ENCODE results near the gene SIVA1.

SIVA1 gene

DNA sequence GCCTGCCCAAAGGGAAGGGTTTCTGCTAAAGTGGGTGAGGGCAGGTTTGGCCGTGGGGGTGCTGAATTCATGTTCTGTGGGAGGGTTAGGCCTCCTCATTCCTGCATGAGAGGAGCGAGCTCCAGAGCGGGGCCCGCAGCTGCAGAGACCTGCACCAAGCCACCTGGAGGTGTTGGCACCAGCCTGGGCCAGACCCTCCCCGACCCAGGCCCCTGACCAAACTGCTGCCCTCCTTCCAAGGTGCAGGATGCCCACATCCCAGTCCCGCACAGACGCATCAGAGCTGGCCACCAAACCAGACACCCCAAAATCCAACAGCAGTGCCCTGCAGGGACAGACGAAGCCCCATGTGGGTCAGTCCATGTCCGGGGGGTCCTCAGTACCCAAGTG lies 18.4 kb upstream of the SIVA1 start:
- in situ Hi-C loops (cut with HindIII; ENCODE audit: low sequenced_read_pairs), result no loop called here

DNA sequence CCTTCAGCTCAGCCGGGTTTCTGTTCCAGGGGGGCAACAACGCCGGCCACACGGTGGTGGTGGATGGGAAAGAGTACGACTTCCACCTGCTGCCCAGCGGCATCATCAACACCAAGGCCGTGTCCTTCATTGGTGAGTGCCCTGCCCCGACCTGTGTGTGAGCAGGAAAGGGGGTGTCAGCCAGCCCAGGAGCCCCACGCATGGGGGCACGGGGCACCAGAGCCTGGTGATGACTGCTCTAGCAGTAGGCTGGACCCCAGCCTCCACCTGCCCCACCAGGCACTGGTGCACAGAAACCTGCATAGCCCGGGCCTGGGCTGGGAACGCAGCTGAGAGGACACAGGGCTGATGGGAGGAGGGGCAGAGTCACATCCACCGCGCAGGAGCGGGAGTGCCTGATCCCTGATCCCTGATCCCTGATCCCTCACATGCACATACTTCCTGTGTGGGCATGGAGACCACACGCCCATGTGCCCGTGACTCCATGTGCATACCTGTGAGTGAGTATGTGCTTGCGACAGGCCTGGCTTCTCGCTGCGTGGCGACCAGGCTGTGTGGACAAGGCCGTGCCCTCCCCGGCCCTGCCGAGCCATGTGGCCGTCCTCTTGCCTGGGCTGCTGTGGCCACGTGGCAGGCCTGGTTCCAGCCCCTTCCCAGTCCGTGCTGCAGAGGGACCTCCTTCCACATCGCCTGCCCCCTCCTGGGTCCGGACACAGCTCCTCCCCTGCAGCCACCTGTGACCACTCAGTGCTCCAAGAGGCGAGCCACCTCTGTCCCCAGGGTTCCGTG lies 17.8 kb upstream of the SIVA1 start:
- in situ Hi-C loops (cut with HindIII; ENCODE audit: low sequenced_read_pairs), result no loop called here

DNA sequence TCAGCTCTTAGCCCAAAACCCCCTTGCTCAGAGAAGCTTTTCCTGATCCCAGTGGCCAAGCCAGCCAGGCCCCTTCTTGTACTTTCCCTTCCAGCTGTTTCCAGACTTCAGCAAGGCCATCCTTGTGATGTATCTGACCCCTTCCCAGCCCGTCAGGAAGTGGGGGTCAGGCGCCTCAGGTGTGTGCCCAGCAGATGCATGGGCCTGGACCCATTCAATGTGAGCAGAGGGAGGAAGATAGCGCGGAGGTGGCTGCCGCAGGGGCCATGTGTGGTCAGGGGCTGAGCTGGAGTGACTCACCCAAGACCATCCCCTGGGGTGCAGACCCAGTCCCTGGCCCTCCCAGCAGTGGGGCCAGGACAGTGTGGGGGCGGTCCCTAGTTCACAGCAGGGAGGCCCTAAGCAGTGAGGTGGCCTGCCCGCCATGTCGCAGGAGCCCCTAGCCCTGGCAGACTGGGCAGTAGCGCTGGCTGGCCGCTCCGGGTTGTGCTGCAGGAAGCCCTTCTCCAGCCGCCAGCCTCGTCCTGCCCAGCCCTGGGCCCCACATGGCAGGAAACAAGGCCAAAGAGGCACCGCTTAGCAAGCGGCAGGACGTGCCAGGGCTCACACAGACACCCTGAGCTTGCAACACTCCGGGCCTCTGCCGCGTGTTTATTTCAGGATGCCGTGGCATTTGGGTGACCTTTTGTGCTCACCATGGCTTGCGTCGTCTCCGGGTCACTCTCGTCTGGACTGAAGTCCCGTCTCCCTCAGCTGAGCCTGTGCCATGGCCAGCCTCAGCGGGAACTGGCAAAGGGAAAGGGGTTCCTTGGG lies 16.9 kb upstream of the SIVA1 start:
- in situ Hi-C loops (cut with HindIII; ENCODE audit: low sequenced_read_pairs), result no loop called here

DNA sequence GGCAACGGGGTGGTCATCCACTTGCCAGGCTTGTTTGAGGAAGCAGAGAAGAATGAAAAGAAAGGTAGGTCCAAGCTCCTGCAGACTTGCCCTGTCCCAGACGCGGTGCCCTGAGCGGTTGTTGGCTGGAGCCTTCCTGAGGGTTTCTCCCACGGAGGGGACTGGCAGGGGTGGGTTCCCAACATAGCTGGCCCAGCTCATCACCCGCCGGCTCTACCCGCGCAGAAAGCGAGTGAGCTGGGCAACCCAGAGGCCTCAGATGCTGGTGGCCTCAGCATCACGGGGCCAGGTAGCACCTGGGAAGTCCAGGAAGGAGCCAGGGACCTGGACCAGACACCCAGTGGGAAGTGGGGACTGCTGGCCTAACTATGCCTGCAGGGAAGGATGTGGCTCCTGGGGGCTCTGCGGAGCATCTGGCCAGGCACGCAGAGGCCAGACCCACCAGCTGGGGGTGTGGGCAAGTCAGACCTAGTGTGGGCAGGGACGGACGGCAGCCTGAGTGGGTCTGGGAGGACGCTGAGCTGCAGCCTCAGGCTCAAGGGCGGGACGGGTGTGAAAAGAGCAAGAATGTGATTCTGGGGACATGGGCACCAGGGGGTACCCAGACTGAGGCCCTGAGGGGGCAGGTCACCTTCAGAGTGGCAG lies 14.4 kb upstream of the SIVA1 start:
- in situ Hi-C loops (cut with HindIII; ENCODE audit: low sequenced_read_pairs), result no loop called here

DNA sequence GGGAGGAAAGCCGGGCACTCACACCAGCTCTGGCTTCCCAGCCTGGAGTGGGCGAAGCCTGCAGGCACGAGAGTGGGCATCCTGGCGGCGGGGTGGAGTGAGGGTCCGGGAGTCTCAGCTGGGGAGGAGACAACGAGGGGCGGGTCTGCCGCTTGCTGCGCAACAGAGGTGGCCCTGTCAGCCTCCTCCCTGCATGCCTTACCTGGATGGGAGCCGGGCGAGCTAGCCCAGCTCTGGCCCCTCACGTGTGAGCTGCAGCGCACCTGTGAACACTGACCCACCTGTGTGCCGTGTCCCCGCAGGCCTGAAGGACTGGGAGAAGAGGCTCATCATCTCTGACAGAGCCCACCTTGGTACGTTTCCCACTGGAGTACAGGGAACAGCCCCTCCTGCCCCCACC lies 13.9 kb upstream of the SIVA1 start:
- in situ Hi-C loops (cut with HindIII; ENCODE audit: low sequenced_read_pairs), result no loop called here

DNA sequence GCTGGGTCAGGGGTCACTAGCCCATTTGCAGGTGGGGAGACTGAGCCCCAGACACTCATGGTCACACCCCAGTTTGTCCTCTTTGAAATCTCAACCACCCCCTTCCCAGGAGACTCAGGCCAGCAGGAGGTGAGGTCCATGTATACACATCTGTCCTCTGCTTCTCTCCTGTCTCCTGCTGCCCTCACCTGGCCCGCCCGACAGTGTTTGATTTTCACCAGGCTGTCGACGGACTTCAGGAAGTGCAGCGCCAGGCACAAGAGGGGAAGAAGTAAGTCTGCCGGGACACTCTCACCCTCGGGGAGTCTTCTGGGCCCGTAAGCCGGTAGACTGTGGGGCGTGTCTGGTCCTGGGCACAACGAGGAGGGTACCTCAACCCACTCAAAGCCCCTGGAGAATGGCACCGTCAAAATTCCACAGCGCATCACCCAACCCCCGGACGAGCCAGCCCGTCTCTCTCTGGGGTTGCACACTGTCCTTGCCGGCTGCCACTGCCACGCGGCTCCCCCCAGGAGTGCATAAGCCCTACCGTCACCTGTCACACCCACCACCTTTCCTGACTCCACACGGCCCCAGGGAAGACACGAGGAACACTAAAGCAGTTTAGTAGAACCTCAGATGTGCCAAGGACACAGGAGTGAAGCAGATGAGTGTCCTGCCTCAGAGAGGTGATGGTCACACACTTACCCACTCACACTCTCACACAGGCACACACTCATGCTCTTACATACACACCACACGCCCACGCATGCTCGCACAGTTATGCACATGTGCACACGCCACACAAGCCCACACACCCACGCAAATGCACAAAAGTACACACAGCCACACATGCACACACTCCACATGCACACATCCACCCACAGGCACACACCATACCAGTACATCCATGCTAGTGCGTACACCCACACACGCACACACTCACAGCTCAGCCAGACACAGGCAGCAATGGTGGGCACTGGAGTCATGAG lies 13.1 kb upstream of the SIVA1 start:
- in situ Hi-C loops (cut with HindIII; ENCODE audit: low sequenced_read_pairs), result no loop called here

DNA sequence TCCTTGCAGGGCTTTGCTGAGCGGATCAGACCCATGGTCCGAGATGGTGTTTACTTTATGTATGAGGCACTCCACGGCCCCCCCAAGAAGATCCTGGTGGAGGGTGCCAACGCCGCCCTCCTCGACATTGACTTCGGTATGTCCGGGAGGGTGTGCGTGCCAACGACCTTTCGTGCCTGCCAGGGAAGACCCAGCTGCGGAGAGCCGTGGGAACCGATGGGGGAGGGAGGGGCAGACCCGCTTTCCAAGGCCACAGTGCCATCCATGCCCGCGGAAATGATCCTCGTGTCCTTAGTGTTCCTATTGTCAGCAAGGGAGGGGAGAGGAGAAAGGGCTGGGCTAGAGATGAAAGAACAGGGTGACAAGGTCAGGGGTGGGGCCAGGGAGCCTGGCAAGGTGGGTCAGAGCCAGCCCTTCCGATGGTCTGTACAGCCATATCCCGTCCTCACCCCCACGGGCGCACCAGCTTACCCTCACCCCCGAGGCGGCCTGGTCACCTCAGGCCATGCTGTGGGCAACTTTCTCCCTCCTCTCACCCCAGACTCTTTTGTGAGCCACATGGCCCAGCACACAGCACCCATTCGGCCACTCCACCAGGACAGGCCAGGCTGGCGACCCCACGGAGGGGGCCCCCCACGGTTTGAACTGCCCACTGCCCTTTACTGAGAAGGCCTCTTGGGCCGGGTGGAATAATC lies 11.7 kb upstream of the SIVA1 start:
- in situ Hi-C loops (cut with HindIII; ENCODE audit: low sequenced_read_pairs), result no loop called here

DNA sequence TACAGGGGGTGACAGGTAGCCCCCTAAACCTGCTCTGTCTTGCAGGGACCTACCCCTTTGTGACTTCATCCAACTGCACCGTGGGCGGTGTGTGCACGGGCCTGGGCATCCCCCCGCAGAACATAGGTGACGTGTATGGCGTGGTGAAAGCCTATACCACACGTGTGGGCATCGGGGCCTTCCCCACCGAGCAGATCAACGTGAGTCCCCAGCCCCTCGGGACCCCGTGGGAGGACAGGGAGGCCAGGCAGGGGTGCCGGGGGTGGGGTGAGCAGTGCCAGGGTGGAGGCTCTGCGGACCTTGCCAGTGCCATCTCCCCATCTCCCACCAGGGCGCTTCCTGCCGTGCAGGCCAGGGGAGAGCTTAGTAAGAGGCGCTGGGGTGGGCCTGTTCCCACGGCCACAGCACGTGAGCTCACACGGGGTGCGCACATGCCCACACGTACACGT lies 11.1 kb upstream of the SIVA1 start:
- in situ Hi-C loops (cut with HindIII; ENCODE audit: low sequenced_read_pairs), result no loop called here

DNA sequence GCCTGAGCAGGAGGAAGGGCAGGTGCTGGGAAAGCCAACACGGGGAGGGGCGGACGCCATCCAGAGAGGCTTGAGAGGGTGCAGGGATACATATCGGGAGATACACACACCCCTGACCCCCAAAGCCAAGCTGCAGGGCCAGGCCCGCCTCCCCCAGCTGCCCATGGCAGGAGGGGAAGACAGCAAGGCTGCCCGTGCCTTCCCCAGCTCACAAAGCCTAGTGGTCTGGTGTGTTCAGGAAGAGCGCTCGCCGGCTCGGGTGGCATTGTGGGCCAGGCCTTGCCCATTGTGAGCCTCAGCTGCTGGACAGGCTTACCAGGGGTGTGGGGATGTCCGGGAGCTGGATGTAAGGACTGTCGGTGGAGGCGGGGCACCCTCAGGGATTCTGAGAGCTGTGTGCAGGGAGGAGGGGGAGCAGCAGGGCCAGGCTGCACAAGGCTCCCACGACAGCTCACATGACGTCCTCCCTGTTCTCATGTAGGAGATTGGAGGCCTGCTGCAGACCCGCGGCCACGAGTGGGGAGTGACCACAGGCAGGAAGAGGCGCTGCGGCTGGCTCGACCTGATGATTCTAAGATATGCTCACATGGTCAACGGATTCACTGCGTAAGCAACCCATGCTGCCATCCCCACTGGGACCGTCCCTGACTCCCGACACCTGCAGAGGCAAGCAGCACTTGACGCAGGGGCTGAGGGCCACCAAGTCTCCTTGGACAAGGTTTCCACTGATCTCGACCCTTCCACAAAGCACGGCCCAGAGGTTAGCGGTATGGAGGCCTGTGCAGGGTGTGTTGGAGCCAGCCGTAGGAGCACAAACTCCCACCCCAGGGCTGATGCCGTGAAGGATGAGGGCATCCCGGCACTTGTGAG lies 10.1 kb upstream of the SIVA1 start:
- in situ Hi-C loops (cut with HindIII; ENCODE audit: low sequenced_read_pairs), result no loop called here

DNA sequence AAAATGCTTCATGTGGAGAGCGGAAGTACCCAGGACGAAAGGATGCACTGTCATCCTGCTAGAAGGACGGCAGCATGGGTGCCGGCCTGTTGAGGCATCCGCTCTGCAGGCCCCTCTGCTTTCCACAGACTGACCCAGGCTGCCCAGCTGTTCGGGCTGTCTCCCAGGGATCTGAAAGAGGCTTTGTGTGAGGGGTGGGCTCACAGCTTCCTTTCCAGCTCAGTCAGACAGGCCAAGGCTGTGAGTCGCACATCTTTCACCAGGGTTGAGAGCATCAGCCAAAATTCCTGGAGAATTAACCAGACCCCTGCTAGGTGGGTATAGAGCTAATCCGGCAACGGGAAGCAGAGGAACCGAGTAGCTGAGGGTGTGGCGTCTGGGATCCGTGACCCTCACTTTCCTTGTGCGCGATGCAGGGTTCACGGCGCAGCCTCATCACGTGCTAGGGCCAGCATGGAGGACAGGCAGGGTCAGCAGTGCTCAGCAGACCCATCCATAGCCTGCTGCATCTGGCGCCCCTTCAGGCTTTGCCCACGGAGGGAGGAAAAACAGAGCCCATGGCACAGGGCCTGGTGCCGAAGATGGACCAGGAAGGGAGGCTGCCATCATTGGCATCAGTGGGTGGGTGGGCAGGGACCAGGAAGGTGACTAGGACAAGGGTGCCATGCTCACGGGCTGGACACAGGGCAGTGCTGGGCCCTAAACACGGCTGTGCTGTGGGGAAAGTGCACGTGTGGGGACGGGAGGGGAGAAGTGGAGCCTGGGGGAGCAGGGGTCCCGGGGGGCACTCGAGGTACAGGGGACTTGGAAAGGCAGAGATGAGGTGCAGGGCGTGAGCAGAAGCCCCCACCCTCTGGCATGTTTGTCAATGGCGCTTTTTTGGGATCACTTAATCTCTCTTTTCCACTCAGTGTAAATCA lies 9.2 kb upstream of the SIVA1 start:
- in situ Hi-C loops (cut with HindIII; ENCODE audit: low sequenced_read_pairs), result no loop called here

DNA sequence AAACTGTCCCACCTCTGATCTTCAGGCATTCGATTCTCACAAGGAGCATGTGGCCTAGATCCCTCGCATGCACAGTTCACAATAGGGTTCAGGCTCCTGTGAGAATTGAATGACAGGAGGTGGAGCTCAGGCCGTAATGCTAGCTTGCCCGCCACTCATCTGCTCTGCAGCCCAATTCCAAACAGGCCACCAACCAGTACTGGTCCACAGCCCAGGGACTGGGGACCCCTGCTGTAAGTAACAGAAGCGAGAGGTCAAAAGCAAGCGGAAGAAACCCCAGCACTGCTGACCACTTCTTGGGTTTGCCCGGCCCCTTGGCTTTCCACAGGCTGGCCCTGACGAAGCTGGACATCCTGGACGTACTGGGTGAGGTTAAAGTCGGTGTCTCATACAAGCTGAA lies 8.5 kb upstream of the SIVA1 start:
- in situ Hi-C loops (cut with HindIII; ENCODE audit: low sequenced_read_pairs), result no loop called here

DNA sequence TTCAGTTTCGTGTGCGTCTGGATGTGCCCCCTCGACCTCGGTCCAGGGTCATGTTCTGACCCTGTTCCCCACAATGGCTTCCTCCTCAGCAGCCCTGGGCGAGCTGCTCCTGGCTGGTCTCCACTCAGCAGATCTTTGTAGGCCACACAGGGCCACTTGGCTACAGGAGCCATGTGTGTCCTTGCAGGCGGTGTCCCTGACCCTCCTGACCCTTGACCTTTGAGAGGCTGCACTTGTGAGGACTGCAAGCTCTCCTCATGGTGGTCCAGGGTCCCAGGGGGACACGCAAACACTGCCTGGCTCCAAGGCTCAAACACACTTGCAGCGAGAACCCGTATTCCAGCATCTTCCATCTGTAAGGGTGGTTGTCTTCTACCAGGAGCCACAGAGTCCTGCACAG lies 7.5 kb upstream of the SIVA1 start:
- in situ Hi-C loops (cut with HindIII; ENCODE audit: low sequenced_read_pairs), result no loop called here

DNA sequence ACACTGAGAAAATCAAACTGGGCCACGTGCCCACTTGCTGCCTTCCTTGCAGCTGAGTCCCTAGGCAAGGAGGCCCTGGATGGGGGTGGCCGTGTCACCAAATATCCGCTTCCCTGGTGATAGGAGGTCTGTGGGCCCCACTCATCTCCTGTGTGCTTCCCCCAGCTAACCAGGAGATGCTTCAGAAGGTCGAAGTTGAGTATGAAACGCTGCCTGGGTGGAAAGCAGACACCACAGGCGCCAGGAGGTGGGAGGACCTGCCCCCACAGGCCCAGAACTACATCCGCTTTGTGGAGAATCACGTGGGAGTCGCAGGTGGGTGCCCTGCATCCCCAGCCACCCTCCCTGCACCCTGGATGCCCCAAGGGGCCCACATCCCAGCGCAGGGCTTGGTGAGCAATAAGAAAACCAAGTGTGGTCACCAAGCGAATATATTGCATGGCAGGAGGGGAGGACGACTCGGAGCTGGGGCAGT lies 6.8 kb upstream of the SIVA1 start:
- in situ Hi-C loops (cut with HindIII; ENCODE audit: low sequenced_read_pairs), result no loop called here

DNA sequence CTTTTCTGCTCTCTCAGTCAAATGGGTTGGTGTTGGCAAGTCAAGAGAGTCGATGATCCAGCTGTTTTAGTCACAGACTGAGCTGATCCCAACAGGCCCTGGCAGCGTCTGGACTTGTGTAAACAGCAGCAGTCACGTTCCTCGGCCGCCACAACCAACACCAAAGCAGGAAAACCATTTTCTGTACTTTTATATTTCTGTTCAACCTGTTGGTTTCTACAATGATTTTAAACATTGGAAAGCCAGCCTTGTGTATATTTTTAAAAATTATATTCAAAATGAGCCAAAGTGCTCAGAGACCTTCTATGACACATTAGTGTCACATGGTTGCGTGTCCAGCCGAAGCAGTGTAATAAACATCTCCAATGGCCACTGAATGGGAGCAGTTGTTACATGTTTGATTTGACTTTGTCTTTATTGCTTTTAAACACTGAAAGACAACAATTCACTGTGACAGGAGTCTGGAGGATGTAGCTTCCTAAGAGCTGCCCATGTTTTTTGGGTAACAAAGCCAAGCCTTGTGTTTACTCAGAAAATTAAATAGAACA lies 5.9 kb upstream of the SIVA1 start:
- in situ Hi-C loops (cut with HindIII; ENCODE audit: low sequenced_read_pairs), result no loop called here

DNA sequence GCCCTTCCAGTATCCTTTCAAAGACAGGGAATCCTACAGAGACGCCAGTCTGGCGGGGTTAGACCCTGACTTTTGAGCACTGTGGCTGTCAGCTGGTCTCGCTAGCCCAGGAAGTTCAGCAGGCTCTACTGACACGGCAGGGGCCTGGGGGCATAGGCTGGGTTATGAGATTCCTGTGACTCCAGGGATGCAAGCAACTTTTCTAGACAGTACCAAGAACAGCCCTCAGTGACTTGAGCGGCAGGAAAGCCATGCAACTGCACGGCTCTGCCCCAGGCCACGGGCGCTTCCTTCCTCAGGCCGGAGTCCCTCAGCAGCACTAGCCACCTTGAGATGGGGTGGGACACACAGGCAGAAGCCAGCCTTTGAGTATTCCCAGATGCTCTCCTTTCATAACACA lies 5.1 kb upstream of the SIVA1 start:
- in situ Hi-C loops (cut with HindIII; ENCODE audit: low sequenced_read_pairs), result no loop called here

DNA sequence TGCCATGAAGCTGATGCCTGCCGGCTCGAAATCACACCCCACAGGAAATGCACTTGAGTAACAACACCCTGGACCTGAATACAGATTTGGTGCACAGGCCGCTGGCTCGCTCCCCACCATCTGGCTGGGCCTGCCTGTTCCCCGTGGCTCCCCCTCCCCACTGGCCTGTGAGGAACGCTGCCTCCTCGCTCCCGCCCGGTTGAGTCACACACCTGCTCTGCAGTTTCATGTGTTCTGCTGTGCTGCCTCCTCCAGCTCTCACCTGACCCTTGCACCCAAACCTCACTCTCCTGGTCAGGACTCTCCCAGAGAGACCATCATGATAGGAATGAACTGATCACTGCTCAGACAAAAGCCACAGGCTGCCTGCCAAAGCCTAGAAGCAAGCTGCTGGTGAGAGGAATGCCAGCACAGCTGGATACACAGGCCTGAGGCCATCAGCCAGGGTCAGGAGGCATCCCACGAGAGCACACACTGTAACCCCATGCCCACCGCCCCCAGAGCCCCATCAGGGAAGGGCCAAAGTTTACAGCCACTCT lies 3.8 kb upstream of the SIVA1 start:
- in situ Hi-C loops (cut with HindIII; ENCODE audit: low sequenced_read_pairs), result no loop called here

DNA sequence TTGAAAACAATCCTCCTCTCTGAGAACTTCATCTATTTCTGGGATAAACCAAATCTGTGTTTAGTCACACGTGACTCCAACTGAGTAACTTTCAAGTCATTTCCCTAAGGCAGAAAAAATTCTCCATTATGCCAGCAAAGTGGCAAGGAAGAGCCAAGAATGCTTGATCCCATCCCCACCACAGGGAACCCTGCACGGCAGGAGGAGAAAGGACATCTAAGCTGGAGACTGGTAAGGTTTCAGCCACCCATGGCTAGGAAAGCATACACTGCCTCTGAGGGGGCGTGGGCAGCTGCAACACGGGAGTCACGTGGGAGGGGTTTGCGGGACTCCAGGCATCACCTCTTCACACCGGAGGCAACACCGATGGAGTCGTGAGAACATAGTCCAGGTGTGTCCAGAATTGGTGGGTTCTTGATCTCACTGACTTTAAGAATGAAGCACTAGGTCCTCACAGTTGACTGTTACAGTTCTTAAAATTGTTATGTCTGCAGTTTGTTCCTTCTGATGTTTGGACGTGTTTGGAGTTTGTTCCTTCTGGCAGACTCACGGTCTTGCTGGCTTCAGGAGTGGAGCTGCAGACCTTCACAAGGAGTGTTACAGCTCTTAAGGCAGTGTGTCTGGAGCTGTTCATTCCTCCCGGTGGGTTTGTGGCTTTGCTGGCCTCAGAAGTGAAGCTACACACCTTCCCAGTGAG lies 2.7 kb upstream of the SIVA1 start:
- in situ Hi-C loops (cut with HindIII; ENCODE audit: low sequenced_read_pairs), result no loop called here

Measured in DLD1 (cell line).